Mesenteric fat pad (tissue), 1 donor: ENCODE data around the gene TMEM132D. TPM values are rescaled to one million over a fixed set of nuclear protein-coding genes. Genes with fewer than 3 reads are reported as not detected.

Experiments
- DNase-seq: peaks from one replicate; pipeline ENCODE4 v3.0.0-alpha.2; 2020; ENCODE audit warnings: low spot score
- total RNA-seq: library from RNA; stranded (reverse); fragmentation: NEBNext Ultra II Directional; extraction: Animal tissue kit (Norgen Biotek cat#: 25700); gene quantifications from one replicate; pipeline ENCODE4 v1.2.1, GENCODE V29; 2021
- donor health status: DM: yes; HTN: yes; CAD: no.

The TMEM132D gene
- total RNA-seq, 1 donor from 2014 or later, result not detected

DNA sequence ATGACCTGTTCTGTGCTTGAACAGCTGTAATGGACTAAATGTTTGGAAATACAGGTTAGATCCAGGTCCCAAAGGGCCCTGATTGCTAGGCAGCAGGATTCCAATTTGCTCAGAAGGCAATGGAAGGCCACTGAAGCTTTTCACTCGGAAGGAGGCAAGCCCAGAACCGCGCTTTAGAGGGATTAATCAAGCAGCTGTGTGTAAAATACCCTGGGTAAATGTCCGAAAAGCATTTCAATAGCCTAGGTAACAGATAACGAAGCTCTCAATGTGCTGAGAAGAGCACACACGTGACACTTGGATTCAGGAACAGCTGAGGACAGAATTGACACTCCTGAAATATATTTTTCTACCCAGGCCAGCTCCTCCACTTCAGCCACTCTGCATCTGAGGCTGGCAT is 436.1 kb downstream of the TMEM132D start:
- no peak for DNase-seq

GRCh38 chr12:129467289-129467688 is 436.5 kb downstream of the TMEM132D start:
- no peak for DNase-seq

DNA sequence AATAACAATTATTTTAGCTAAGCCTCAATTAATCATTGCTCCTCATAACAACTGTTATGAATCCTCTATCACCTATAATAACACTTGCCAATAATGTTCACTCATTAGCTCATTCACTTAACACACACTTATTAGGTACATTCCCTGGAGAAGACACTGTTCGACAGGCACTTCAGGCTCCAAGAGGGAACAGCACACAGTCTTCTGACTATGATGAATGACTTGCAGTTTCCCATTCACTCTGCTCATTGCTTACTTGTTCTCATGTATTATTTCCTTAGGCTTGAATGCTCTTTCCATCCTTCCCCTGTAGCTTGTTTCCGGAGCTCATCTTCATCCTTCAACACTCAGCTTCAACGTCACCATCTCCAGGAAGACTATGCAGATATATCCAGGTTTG is 437.3 kb downstream of the TMEM132D start:
- DNase-seq, result no peak

- no peak for DNase-seq
These were observed 443.9 kb downstream of the TMEM132D start for GRCh38 chr12:129459886-129460285.

- no peak for DNase-seq
These were observed 457.1 kb downstream of the TMEM132D start for GRCh38 chr12:129446696-129447095.

GRCh38 chr12:129440278-129440677 is 463.5 kb downstream of the TMEM132D start:
- no peak for DNase-seq

- no peak for DNase-seq
These were observed 469.0 kb downstream of the TMEM132D start for GRCh38 chr12:129434790-129435189.

- DNase-seq, result no peak
These were observed 475.4 kb downstream of the TMEM132D start for GRCh38 chr12:129428240-129428936.

DNA sequence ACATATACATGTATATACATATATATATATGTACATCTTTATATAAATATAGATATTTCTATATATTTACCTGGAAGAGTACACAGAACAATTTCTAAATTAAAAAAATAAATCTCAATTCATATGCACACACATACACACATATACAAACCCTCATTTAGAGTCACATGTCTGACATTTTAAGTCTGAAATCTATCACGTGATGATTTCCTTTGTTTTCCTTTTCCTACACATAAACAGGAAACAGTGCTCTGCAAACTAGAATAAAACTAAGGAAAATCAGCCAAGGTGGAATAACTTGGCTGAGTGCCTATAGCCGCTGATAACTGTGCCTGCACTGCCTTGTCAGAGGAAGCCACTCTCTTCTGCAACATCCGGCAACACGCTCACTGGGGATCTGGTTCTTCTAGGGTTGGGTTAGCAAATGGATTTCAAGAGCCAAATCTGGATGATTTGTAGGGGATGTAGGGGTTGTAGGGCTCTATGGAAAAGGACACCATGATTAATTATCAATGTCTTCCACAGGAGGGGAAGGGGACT is 480.7 kb downstream of the TMEM132D start:
- DNase-seq, result no peak

GRCh38 chr12:129413295-129413694 is 490.5 kb downstream of the TMEM132D start:
- DNase-seq, result no peak

- DNase-seq, result no peak
These were observed 494.5 kb downstream of the TMEM132D start for GRCh38 chr12:129409281-129409680.

DNA sequence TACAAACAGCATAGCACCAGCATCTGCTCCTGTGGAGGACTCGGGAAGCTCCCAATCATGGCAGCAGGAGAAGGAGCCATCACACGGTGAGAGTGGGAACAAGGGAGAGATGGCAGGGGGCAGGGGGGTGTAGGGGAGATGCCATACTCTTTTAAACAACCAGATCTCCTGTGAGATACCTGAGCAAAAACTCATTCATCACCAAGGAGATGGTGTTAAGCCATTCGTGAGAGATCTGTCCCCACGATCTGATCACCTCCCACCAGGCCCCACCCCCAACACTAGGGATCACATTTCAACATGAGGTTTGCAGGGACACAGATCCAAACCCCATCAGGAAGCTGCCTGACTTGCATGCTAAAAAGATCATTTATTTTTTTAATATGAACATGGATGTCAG is 499.3 kb downstream of the TMEM132D start:
- no peak for DNase-seq

DNA sequence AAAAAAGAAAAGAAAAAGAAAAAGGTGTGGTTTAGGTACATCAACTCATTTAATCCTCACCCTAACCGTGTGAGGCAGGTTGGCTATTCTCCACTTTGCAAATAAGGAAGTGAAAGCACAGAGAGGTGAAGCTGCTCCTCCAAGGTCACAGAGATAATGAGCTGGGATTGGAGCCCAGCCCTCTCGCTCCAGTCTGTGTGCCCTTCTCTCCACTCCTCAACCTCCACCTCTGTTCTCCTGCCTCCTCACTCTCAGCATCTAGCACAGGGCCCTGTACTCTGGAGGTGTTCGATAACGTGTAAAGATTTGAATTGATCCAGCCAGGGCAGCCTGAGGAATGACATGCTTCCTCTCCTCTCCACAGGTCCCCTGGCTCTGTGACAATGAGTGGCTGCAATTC is 502.3 kb downstream of the TMEM132D start:
- no peak for DNase-seq

DNA sequence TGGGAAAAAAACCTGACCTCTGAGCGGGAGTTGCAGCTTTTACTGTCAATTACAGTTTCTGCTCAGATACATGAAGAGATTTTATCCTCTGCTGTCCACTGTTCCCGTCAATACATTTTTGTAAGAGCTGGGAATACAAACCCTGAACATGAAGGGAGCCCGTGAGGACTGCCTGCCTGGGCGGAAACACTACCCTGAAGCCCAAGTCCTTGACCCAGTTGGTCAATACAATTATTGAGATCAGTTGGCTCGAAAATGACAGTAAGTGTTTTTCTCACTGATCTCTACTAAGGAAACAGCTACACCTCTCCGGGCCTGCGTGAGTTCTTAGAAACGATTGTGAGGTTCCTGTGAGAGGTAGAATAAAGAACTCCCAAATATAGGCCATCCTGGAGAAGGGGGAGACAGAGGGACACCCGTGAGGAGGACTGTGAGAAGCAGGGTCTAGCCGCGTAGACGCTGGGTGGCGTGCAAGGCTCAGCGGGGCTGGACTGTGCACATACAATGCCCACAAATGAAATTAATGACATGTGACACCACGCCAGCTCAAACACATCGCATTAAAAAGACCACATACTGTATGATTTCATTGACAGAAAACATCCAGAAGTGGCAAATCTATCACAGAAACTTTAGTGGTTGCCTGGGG is 509.5 kb downstream of the TMEM132D start:
- DNase-seq, result no peak

DNA sequence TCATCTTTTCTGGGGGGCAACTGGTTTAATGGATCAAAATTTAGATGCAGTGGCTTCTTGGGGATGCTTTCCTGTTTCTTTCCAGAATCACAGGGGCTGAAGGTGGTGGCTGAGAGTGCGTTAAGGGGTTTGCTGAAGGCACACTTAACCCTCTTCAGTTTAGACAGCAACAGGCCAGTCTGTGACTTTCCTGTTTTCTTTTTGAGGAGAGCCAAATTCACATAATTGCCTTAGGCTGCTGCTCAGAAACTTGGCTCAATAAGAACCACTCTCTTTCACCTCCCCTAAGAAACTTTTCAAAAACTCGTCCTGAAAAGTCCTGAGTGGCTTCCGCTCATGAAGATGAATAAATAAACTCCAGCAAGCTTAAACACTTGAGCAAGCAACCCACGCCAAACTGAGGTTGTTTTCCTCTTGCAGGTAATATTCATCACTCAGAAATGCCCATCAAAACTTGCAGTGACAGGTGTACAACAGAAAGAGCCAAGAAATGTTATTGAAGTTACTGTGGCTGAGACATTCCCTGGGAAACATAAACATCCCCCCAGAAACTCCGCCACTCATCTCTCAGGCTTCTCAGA is 510.4 kb downstream of the TMEM132D start:
- no peak for DNase-seq

- no peak for DNase-seq
These were observed 518.2 kb downstream of the TMEM132D start for GRCh38 chr12:129385637-129385990.

- DNase-seq, result no peak
These were observed 519.9 kb downstream of the TMEM132D start for GRCh38 chr12:129383956-129384355.

- no peak for DNase-seq
These were observed 522.1 kb downstream of the TMEM132D start for GRCh38 chr12:129381715-129382114.

- no peak for DNase-seq
These were observed 524.6 kb downstream of the TMEM132D start for GRCh38 chr12:129379076-129379804.

DNA sequence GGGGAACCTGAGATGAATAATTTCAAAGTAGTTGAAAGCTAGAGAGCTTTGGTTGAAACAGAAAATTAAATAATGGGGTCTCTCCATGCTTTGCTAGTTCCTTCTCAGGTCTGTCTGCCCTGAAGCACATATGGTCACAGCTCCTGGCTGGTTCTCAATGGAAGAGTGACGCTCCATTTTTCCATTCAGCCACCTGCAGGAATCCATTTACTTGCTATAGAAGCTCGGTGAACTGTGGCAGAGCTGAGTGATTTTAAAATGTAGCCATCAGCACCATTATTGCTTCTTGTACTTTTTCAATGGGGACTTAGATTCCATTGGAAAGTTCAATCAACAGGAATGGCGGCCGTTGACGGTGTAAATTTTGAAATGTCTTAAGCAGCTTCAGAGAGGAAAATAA is 525.3 kb downstream of the TMEM132D start:
- DNase-seq, result no peak

- DNase-seq, result no peak
These were observed 530.1 kb downstream of the TMEM132D start for GRCh38 chr12:129373746-129374145.

DNA sequence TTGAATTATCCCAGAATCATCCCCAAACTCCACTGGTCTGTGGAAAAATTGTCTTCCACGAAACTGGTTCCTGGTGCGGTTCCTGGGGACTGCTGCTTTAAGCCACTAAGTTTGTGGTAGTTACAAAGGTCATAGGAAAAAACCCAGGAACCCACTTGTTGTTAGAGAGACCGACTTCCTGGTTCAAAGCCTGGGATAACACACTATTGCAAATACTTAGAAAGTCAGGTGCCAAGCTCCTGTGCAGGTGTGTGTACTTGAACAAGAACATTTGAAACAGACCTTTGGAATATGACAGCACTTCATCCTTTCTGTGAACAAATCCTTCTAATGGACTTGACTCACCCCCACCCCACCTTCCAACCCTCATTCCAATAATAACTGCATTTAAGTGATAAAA is 530.9 kb downstream of the TMEM132D start:
- DNase-seq, result no peak
